MM.1S (cell line): ENCODE data around the gene C4orf46.

Experiments
- CTCF ChIP-seq: fragments of 300-600 bp; sonication (generic); IDR thresholded peaks from 2 replicates; pipeline ENCODE4 v1.5.1; 2016; ENCODE audit warnings: antibody characterized with exemption, low read length, mixed read lengths
- EZH2 ChIP-seq: fragments of 300-600 bp; sonication (generic); optimal IDR thresholded peaks from 2 replicates; pipeline ENCODE3; 2017; ENCODE audit warnings: low read depth, mild to moderate bottlenecking, antibody characterized with exemption, low read length, mixed read lengths

GRCh38 chr4:158678767-158679166 lies 7.1 kb upstream of the C4orf46 start:
- TF ChIP-seq CTCF, result no peak
- TF ChIP-seq EZH2, result no peak
